Upper lobe of left lung (tissue), 6 donors: ENCODE data around the gene GPR179. TPM values are rescaled to one million over a fixed set of nuclear protein-coding genes. Genes with fewer than 3 reads are reported as not detected.

ENCODE experiments used
- ATAC-seq, 2 donors: fragments of 200-7000 bp; cut with Tn5 transposase; one replicate each; pipeline ENCODE4 v1.9.1; 2022; ENCODE audit warnings: mild to moderate bottlenecking in 2 of 2, moderate library complexity in 2 of 2; ENCODE audit not compliant: low FRiP score in 2 of 2
- DNase-seq, 2 donors: peaks; one replicate each; pipeline ENCODE4 v3.0.0-alpha.2; 2019 to 2020
- H3K27ac ChIP-seq, 4 donors: fragments of 200-600 bp; sonication (generic); one replicate each; pipeline ENCODE4 v1.5.1; 2016 to 2019
- H3K27me3 ChIP-seq, 4 donors: fragments of 200-600 bp; sonication (generic); one replicate each; pipeline ENCODE4 v1.5.1; 2017 to 2019
- H3K36me3 ChIP-seq, 4 donors: fragments of 200-600 bp; sonication (generic); one replicate each; pipeline ENCODE4 v1.5.1; 2016 to 2019
- H3K4me1 ChIP-seq, 4 donors: fragments of 200-600 bp; sonication (generic); one replicate each; pipeline ENCODE4 v1.5.1; 2018 to 2019
- H3K4me3 ChIP-seq, 4 donors: fragments of 200-600 bp; sonication (generic); one replicate each; pipeline ENCODE4 v1.5.1; 2017 to 2019; ENCODE audit warnings: mild to moderate bottlenecking in 2 of 4, moderate library complexity in 1 of 4
- H3K9me3 ChIP-seq, 4 donors: fragments of 200-600 bp; sonication (generic); one replicate each; pipeline ENCODE4 v1.5.1; 2018 to 2019
- EP300 ChIP-seq, 4 donors: sonication (generic); formaldehyde crosslinking; IDR thresholded peaks; one replicate each; pipeline ENCODE4 v1.5.1; 2017; ENCODE audit warnings: antibody characterized with exemption in 4 of 4, control low read depth in 2 of 4
- POLR2A ChIP-seq, 4 donors: fragments of 450-650 bp; IDR thresholded peaks; one replicate each; pipeline ENCODE4 v1.5.1; 2016 to 2017; ENCODE audit warnings: antibody characterized with exemption in 4 of 4, mild to moderate bottlenecking in 2 of 4
- POLR2AphosphoS5 ChIP-seq, 2 donors: sonication (generic); formaldehyde crosslinking; IDR thresholded peaks; one replicate each; pipeline ENCODE4 v1.5.1; 2017; ENCODE audit warnings: antibody characterized with exemption in 2 of 2
- WGBS, 2 donors: methylation state at CpG; one replicate each; pipeline ENCODE4 v1.1.5; 2017 to 2018; 5-methylcytosine and 5-hydroxymethylcytosine counted together
- total RNA-seq, 6 donors: library from RNA; depleted of rRNA in 4 of 6; stranded (reverse); fragments of >200 nt in 4 of 6; gene quantifications; one replicate each; pipeline versions ENCODE4 v1.1.0 to v1.2.1, GENCODE V29; 2016 to 2021
- TF ChIP-seq, protein P1 (sequence below), 6 experiments: fragments of 450-650 bp in 4 of 6; fragments of 200-600 bp in 2 of 6; sonication (generic) in 2 of 6; IDR thresholded peaks; one replicate each; pipeline ENCODE4 v1.5.1; 2016 to 2019; ENCODE audit warnings: antibody characterized with exemption in 6 of 6
- donor health status: DM: no; HTN: no; CAD: no; lungs with moderate emphysema.
- donor health status: DM: no; HTN: yes; CAD: no; lungs with severe emphysema.

The GPR179 gene
- total RNA-seq, 6 donors from 2014 or later = under 0.01 to 0.30 (median 0.09) TPM; not detected in 1

- Histone ChIP-seq H3K9me3 (no peaks in the 10 kb centered on the region), H3K27ac (no peak overlapping the region), H3K36me3 (no peaks in the 10 kb centered on the region), H3K27me3 (no peaks in the 10 kb centered on the region), H3K4me3 (no peak overlapping the region), H3K4me1 (peaks cover 12 to 23% (median 15%) of the 10 kb centered on the region in 4 donors)
- peak; percentile 70 to 87 for ATAC-seq
- WGBS, 2 donors = 15 to 16% methylated on average over 8 of the region's 8 CpGs
- TF ChIP-seq, protein P1, sequence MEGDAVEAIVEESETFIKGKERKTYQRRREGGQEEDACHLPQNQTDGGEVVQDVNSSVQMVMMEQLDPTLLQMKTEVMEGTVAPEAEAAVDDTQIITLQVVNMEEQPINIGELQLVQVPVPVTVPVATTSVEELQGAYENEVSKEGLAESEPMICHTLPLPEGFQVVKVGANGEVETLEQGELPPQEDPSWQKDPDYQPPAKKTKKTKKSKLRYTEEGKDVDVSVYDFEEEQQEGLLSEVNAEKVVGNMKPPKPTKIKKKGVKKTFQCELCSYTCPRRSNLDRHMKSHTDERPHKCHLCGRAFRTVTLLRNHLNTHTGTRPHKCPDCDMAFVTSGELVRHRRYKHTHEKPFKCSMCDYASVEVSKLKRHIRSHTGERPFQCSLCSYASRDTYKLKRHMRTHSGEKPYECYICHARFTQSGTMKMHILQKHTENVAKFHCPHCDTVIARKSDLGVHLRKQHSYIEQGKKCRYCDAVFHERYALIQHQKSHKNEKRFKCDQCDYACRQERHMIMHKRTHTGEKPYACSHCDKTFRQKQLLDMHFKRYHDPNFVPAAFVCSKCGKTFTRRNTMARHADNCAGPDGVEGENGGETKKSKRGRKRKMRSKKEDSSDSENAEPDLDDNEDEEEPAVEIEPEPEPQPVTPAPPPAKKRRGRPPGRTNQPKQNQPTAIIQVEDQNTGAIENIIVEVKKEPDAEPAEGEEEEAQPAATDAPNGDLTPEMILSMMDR (IDR thresholded peaks at IDR 0.05) = peak; percentile 58 to 87 (median 82)
- no peak for TF ChIP-seq EP300 (IDR thresholded peaks at IDR 0.05)
- no peak for TF ChIP-seq POLR2AphosphoS5 (IDR thresholded peaks at IDR 0.05)
- DNase-seq = peak in 1 of 2 donors; percentile 85
These were observed 5.5 kb upstream of the GPR179 start for GRCh38 chr17:38349097-38349730.

- 96 to 99% methylated on average over 6 to 7 of the region's 7 CpGs for WGBS, 2 donors
- Histone ChIP-seq H3K9me3 (no peaks in the 10 kb centered on the region), H3K4me1 (peaks cover 0 to 5% (median 0%) of the 10 kb centered on the region in 4 donors), H3K27ac (no peak overlapping the region), H3K27me3 (no peaks in the 10 kb centered on the region), H3K36me3 (no peaks in the 10 kb centered on the region), H3K4me3 (no peak overlapping the region)
- ATAC-seq (no peak), DNase-seq (no peak)
- no peak for TF ChIP-seq EP300 (IDR thresholded peaks at IDR 0.05)
- no peak for TF ChIP-seq POLR2AphosphoS5 (IDR thresholded peaks at IDR 0.05)
These were observed 2.0 kb upstream of the GPR179 start for GRCh38 chr17:38345743-38346142.

GRCh38 chr17:38344420-38344745, 627 bp upstream of the GPR179 start:
- no peak for ATAC-seq
- Histone ChIP-seq H3K27me3 (no peaks in the 10 kb centered on the region), H3K36me3 (no peaks in the 10 kb centered on the region), H3K4me1 (peaks cover 0 to 5% (median 0%) of the 10 kb centered on the region in 4 donors), H3K27ac (no peak overlapping the region), H3K9me3 (no peaks in the 10 kb centered on the region), H3K4me3 (no peak overlapping the region)
- TF ChIP-seq, protein P1 (IDR thresholded peaks at IDR 0.05) = no peak
- TF ChIP-seq EP300 (IDR thresholded peaks at IDR 0.05) (no peak), POLR2AphosphoS5 (IDR thresholded peaks at IDR 0.05) (no peak), POLR2A (IDR thresholded peaks at IDR 0.05) (no peak)
- DNase-seq = no peak
- WGBS, 2 donors = 78 to 90% methylated on average over 3 of the region's 3 CpGs

- Histone ChIP-seq H3K36me3 (no peaks in the 10 kb centered on the region), H3K4me3 (no peak overlapping the region), H3K27ac (no peak overlapping the region), H3K4me1 (no peaks in the 10 kb centered on the region), H3K9me3 (no peaks in the 10 kb centered on the region), H3K27me3 (no peaks in the 10 kb centered on the region)
- ATAC-seq (no peak), DNase-seq (no peak)
- 53 to 88% methylated on average over 2 to 14 of the region's 18 CpGs for WGBS, 2 donors
- TF ChIP-seq EP300 (IDR thresholded peaks at IDR 0.05) (no peak), POLR2A (IDR thresholded peaks at IDR 0.05) (no peak), POLR2AphosphoS5 (IDR thresholded peaks at IDR 0.05) (no peak)
- TF ChIP-seq, protein P1 (IDR thresholded peaks at IDR 0.05) = no peak
These were observed 709 bp downstream of the GPR179 start for GRCh38 chr17:38342886-38343607.

DNA sequence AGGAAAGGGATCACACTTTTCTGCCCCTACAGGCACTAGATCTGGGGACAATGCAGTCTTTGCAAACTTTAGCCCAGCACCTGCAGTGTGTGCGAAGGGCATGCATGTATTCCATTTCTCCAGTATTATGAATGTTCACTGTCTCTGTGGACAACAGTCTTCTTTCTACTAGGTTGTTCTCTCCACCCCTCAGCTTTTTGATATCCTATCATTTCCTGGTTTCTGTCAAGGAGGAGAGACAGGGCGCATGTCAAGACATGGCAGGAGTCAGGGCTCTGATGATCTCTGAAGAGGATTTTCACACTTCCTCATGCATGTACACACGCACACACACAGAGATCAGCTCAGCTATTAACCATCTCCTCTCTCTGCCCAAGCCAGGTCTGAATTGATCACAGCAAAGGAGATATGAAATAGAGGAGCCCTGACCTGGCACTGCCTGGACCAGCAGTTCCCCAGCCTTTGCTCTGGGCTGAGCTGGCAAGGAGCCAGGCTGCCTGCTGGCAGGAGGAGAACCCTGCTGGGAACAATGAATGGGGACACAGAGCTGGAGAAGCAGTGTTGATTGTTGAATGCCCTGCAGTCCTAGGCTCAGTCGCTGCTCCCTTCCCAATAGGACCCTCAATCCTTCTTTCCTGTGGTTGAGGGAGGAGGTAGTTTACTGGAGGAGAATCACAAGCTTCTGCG, 2.6 kb downstream of the GPR179 start:
- Histone ChIP-seq H3K27ac (no peak overlapping the region), H3K27me3 (no peaks in the 10 kb centered on the region), H3K9me3 (no peaks in the 10 kb centered on the region), H3K36me3 (no peaks in the 10 kb centered on the region), H3K4me1 (no peaks in the 10 kb centered on the region), H3K4me3 (no peak overlapping the region)
- 57 to 77% methylated on average over 3 to 5 of the region's 5 CpGs for WGBS, 2 donors
- DNase-seq = peak in 1 of 2 donors; percentile 33
- TF ChIP-seq, protein P1 (IDR thresholded peaks at IDR 0.05) = no peak
- TF ChIP-seq POLR2A (IDR thresholded peaks at IDR 0.05) (no peak), POLR2AphosphoS5 (IDR thresholded peaks at IDR 0.05) (no peak), EP300 (IDR thresholded peaks at IDR 0.05) (no peak)
- ATAC-seq = no peak
